PC-3 (cell line): ENCODE results near the gene GTPBP8. TPM values are rescaled to one million over a fixed set of nuclear protein-coding genes. Genes with fewer than 3 reads are reported as not detected.

Experiments
- ATAC-seq: fragments of 200-7000 bp; cut with Tn5 transposase; 2 replicates; pipeline ENCODE4 v1.9.1; 2020; ENCODE audit warnings: mild to moderate bottlenecking, moderate library complexity
- BruUV-seq: library from RNA; stranded (reverse); fragments of 400-500 nt; replicated peaks from 2 replicates; lab custom pipeline; 2021; lab: Mats Ljungman, UMichigan
- CTCF ChIA-PET: fragments of 300-600 bp; sonication (Branson Sonifier 250); formaldehyde crosslinking; loops from one replicate; lab custom pipeline; 2022; ENCODE audit warnings: antibody characterized with exemption; lab: Charles Lee
- POLR2A ChIA-PET: fragments of 300-600 bp; sonication (Branson Sonifier 250); formaldehyde crosslinking; loops from one replicate; lab custom pipeline; 2022; ENCODE audit warnings: antibody characterized with exemption; ENCODE audit not compliant: unreplicated experiment; lab: Charles Lee
- DNase-seq: peaks from one replicate; pipeline ENCODE4 v3.0.0-alpha.2; 2015
- H2AFZ ChIP-seq: fragments of 300-600 bp; sonication (generic); 2 replicates; pipeline ENCODE4 v1.6.0; 2016; ENCODE audit warnings: antibody characterized with exemption, low read length
- H3F3A ChIP-seq: fragments of 300-600 bp; sonication (generic); one replicate; pipeline ENCODE4 v1.6.0; 2017; ENCODE audit warnings: antibody characterized with exemption, low read length, control low read depth, mild to moderate bottlenecking; ENCODE audit not compliant: unreplicated experiment
- H3K27ac ChIP-seq: fragments of 300-600 bp; sonication (generic); 2 replicates; pipeline ENCODE4 v1.5.1; 2016; ENCODE audit warnings: mild to moderate bottlenecking, low read length
- H3K27me3 ChIP-seq: fragments of 300-600 bp; sonication (generic); 2 replicates; pipeline ENCODE4 v1.6.1; 2016; ENCODE audit warnings: low read length, mixed read lengths
- H3K36me3 ChIP-seq: fragments of 300-600 bp; sonication (generic); 2 replicates; pipeline ENCODE4 v1.6.1; 2016; ENCODE audit warnings: low read depth, mixed run types, low read length, mixed read lengths
- H3K4me1 ChIP-seq: fragments of 300-600 bp; sonication (generic); 2 replicates; pipeline ENCODE4 v1.5.1; 2016; ENCODE audit warnings: low read length; ENCODE audit not compliant: insufficient read depth
- H3K4me2 ChIP-seq: fragments of 300-600 bp; sonication (generic); 2 replicates; pipeline ENCODE4 v1.6.0; 2016; ENCODE audit warnings: low read length
- H3K4me3 ChIP-seq: fragments of 300-600 bp; sonication (generic); 2 replicates; pipeline ENCODE4 v1.5.1; 2016; ENCODE audit warnings: mild to moderate bottlenecking, low read length, mixed read lengths
- H3K79me2 ChIP-seq: fragments of 300-600 bp; sonication (generic); 2 replicates; pipeline ENCODE4 v1.6.1; 2017; ENCODE audit warnings: low read length, mixed read lengths
- H3K9ac ChIP-seq: fragments of 300-600 bp; sonication (generic); 2 replicates; pipeline ENCODE4 v1.6.0; 2016; ENCODE audit warnings: mild to moderate bottlenecking, low read length
- H3K9me2 ChIP-seq: fragments of 300-600 bp; sonication (generic); replicated peaks from 2 replicates; pipeline ENCODE4 v1.6.1; 2016; ENCODE audit warnings: mixed run types, low read length, mixed read lengths
- H3K9me3 ChIP-seq: fragments of 300-600 bp; sonication (generic); 2 replicates; pipeline ENCODE4 v1.6.1; 2016; ENCODE audit warnings: low read length, mixed read lengths
- H4K20me1 ChIP-seq: fragments of 300-600 bp; sonication (generic); 2 replicates; pipeline ENCODE4 v1.6.1; 2016; ENCODE audit warnings: low read length, mixed read lengths
- EZH2 ChIP-seq: fragments of 300-600 bp; sonication (generic); IDR thresholded peaks from one replicate; pipeline ENCODE4 v1.6.1; 2017; ENCODE audit warnings: antibody characterized with exemption, mild to moderate bottlenecking, low read length; ENCODE audit not compliant: unreplicated experiment
- EZH2phosphoT487 ChIP-seq: fragments of 300-600 bp; sonication (generic); IDR thresholded peaks from 2 replicates; pipeline ENCODE4 v1.6.1; 2018; ENCODE audit warnings: mild to moderate bottlenecking, antibody characterized with exemption, low read length, borderline replicate concordance
- intact Hi-C: fragments of 100-400 bp; cut with micrococcal nuclease; formaldehyde crosslinking; loops from 2 replicates; pipeline ENCODE4 v1.9.0; 2023
- total RNA-seq: library from RNA; depleted of rRNA; stranded (reverse); fragments of >200 nt; gene quantifications from 2 replicates; pipeline ENCODE4 v1.2.3, GENCODE V29; 2014
- TF ChIP-seq, protein P1 (sequence below): fragments of 300-600 bp; sonication (generic); conservative IDR thresholded peaks from 2 replicates; pipeline ENCODE4 v1.5.1; 2017; ENCODE audit warnings: antibody characterized with exemption, low read depth, mild to moderate bottlenecking, low read length

Gene GTPBP8
- total RNA-seq, 1 experiment from 2014 or later: 63.8 TPM

DNA sequence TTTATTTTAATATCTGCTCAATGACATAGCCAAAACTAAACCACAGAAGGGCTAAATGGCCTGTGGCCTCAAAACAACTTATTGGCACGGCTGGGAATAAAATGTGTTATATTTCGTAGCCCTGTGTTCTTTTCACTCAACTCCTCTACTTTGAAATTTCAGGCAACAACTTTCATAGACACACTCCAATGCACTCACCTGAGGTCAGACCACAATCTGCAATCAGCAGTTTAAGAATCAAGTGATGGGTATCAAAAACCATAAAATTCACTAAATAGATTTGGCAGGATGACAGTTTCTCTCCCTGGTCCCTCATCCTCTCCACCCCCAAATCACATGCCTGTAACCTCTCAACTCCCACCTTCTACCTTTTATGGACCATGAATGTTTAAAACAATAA, 13.8 kb upstream of the GTPBP8 start:
- H3K9ac ChIP-seq: no peak overlapping the region
- intact Hi-C loops: no loop called here
- ChIA-PET CTCF (no interaction called here), POLR2A (no interaction called here)
- no peaks in the 10 kb centered on the region for H4K20me1 ChIP-seq
- no TSS peak for BruUV-seq
- H3K27me3 ChIP-seq: 0 out of 2 replicates have a peak, but pooled peaks cover 4% of the 10 kb centered on the region
- no peaks in the 10 kb centered on the region for H3F3A ChIP-seq
- no peak overlapping the region for H3K4me3 ChIP-seq
- ATAC-seq: no peak
- TF ChIP-seq EZH2 (no peak), EZH2phosphoT487 (no peak)
- TF ChIP-seq, protein P1, sequence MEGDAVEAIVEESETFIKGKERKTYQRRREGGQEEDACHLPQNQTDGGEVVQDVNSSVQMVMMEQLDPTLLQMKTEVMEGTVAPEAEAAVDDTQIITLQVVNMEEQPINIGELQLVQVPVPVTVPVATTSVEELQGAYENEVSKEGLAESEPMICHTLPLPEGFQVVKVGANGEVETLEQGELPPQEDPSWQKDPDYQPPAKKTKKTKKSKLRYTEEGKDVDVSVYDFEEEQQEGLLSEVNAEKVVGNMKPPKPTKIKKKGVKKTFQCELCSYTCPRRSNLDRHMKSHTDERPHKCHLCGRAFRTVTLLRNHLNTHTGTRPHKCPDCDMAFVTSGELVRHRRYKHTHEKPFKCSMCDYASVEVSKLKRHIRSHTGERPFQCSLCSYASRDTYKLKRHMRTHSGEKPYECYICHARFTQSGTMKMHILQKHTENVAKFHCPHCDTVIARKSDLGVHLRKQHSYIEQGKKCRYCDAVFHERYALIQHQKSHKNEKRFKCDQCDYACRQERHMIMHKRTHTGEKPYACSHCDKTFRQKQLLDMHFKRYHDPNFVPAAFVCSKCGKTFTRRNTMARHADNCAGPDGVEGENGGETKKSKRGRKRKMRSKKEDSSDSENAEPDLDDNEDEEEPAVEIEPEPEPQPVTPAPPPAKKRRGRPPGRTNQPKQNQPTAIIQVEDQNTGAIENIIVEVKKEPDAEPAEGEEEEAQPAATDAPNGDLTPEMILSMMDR: no peak
- no peaks in the 10 kb centered on the region for H3K4me1 ChIP-seq
- H3K36me3 ChIP-seq: no peaks in the 10 kb centered on the region
- no peak for DNase-seq
- H3K4me2 ChIP-seq: no peak overlapping the region
- H3K9me2 ChIP-seq: no peaks in the 10 kb centered on the region
- no peaks in the 10 kb centered on the region for H3K9me3 ChIP-seq
- no peak overlapping the region for H3K27ac ChIP-seq
- no peaks in the 10 kb centered on the region for H3K79me2 ChIP-seq
- no peak overlapping the region for H2AFZ ChIP-seq

DNA sequence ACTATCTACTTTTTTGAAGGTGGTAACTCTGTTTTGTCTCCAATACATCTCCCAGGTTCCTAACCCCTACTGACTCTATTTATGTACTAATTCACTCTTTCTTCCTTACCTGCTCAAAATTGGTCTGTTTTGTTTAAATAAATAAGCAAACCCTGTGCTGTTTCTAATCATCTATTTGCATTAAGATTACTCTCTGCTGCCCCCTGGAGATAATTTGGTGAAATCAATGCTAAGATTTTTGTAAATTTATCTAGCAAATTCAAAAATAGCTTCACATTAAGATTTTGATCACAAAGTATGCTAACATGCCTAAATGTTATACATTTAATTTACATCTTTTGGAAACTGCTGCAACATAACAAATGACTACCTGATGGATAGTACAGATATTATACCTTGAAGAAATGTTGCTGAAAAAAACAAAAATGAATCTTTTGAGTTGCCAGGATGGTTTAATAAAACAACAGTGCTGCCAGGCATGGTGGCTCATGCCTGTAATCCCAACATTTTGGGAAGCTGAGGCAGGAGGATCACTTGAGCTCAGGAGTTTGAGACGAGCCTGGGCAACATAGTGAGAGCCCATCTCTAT, 11.4 kb upstream of the GTPBP8 start:
- H3K27me3 ChIP-seq: no peaks in the 10 kb centered on the region
- no peaks in the 10 kb centered on the region for H3F3A ChIP-seq
- H3K9me2 ChIP-seq: no peaks in the 10 kb centered on the region
- H3K4me2 ChIP-seq: no peak overlapping the region
- H3K4me1 ChIP-seq: peaks cover 2% of the 10 kb centered on the region
- no peaks in the 10 kb centered on the region for H3K9me3 ChIP-seq
- no peaks in the 10 kb centered on the region for H3K79me2 ChIP-seq
- no peak overlapping the region for H3K27ac ChIP-seq
- ChIA-PET POLR2A (no interaction called here), CTCF (interaction anchor here (0.6 to 1.4 kb wide), 5 partner anchors 150 to 517 kb away, joined by 3 to 17 read pairs (median 5); no protein-coding TSS in a partner anchor)
- no peaks in the 10 kb centered on the region for H4K20me1 ChIP-seq
- no peak overlapping the region for H3K9ac ChIP-seq
- DNase-seq (peak; percentile 62), ATAC-seq (no peak; the same call in 1 of the 2 replicates)
- no peak overlapping the region for H3K4me3 ChIP-seq
- TF ChIP-seq EZH2phosphoT487: no peak
- TF ChIP-seq, protein P1: peak; percentile 87
- H3K36me3 ChIP-seq: no peaks in the 10 kb centered on the region
- H2AFZ ChIP-seq: no peak overlapping the region
- intact Hi-C loops: loop anchor here (1.0 to 2.0 kb wide), 4 partner anchors 165 to 397 kb away; no protein-coding TSS in a partner anchor
- BruUV-seq: no TSS peak

DNA sequence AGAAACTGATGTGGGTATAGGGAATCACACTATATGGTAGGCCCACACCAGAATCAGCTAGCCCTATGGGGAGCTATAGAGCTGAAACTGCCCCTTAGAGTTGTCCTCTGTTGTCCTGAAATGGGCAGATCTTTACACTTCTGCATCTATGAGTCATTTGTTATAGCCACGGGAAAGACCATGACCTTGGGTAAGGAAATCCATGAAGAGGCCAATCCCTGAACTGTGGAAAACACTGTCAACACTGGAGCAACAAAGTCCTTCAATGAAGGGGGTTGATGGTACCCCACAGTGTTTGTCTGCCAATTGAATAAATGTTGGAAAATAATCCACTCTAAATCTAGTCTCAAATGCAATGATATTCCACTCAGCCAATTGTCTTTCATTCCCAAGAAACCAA, 10.7 kb upstream of the GTPBP8 start:
- peaks cover 9% of the 10 kb centered on the region for H3K4me1 ChIP-seq
- no peak overlapping the region for H3K27ac ChIP-seq
- ChIA-PET CTCF (interaction anchor here (0.6 to 1.4 kb wide), 2 partner anchors 39 to 245 kb away, joined by 4 to 17 read pairs; a partner anchor contains a TSS), POLR2A (no interaction called here)
- H3K9me3 ChIP-seq: no peaks in the 10 kb centered on the region
- H4K20me1 ChIP-seq: no peaks in the 10 kb centered on the region
- ATAC-seq (no peak), DNase-seq (no peak)
- intact Hi-C loops: no loop called here
- H3K79me2 ChIP-seq: no peaks in the 10 kb centered on the region
- H3K9me2 ChIP-seq: no peaks in the 10 kb centered on the region
- H2AFZ ChIP-seq: no peak overlapping the region
- H3K27me3 ChIP-seq: no peaks in the 10 kb centered on the region
- H3K4me2 ChIP-seq: no peak overlapping the region
- TF ChIP-seq, protein P1: no peak
- TF ChIP-seq EZH2phosphoT487 (no peak), EZH2 (no peak)
- H3K36me3 ChIP-seq: no peaks in the 10 kb centered on the region
- BruUV-seq: no TSS peak
- H3F3A ChIP-seq: no peaks in the 10 kb centered on the region
- no peak overlapping the region for H3K9ac ChIP-seq
- H3K4me3 ChIP-seq: no peak overlapping the region
